ELF-1 (cell line): ENCODE data around the gene NCAPG.

Experiments used
- DNase-seq: peaks from one replicate; pipeline ENCODE4 v3.0.0-alpha.2; 2016; ENCODE audit warnings: low read depth, low spot score

NCAPG gene

GRCh38 chr4:17875402-17876070, 64.8 kb downstream of the NCAPG start:
- no peak for DNase-seq

GRCh38 chr4:17876943-17877342, 66.2 kb downstream of the NCAPG start:
- no peak for DNase-seq

- DNase-seq: no peak
These were observed 66.9 kb downstream of the NCAPG start for GRCh38 chr4:17877661-17878060.

GRCh38 chr4:17884063-17884462, 73.3 kb downstream of the NCAPG start:
- no peak for DNase-seq

GRCh38 chr4:17884511-17884910, 73.7 kb downstream of the NCAPG start:
- DNase-seq: no peak

GRCh38 chr4:17889692-17890091, 78.9 kb downstream of the NCAPG start:
- no peak for DNase-seq

- DNase-seq: no peak
These were observed 83.6 kb downstream of the NCAPG start for GRCh38 chr4:17894421-17894820.
